Panc1 (cell line): ENCODE results near the gene GPA33. TPM values are rescaled to one million over a fixed set of nuclear protein-coding genes. Genes with fewer than 3 reads are reported as not detected.
A peak's percentile ranks its signal among the peaks of the same experiment; 100 is the strongest.

Source experiments
- ATAC-seq: fragments of 200-7000 bp; cut with Tn5 transposase; 2 replicates; pipeline ENCODE4 v1.9.1; 2020; ENCODE audit warnings: mild to moderate bottlenecking, moderate library complexity
- BruUV-seq: library from RNA; stranded (reverse); fragments of 400-500 nt; replicated peaks from 2 replicates; lab custom pipeline; 2021; lab: Mats Ljungman, UMichigan
- CTCF ChIA-PET: fragments of 300-600 bp; sonication (Branson Sonifier 250); formaldehyde crosslinking; loops from one replicate; lab custom pipeline; 2022; ENCODE audit warnings: antibody characterized with exemption; lab: Charles Lee
- POLR2A ChIA-PET: fragments of 300-600 bp; sonication (Branson Sonifier 250); formaldehyde crosslinking; loops from one replicate; lab custom pipeline; 2022; ENCODE audit warnings: antibody characterized with exemption; lab: Charles Lee
- DNase-seq: peaks from one replicate; pipeline ENCODE4 v3.0.0-alpha.2; 2010; ENCODE audit warnings: low read depth, low spot score
- H3K27ac ChIP-seq: 2 replicates; pipeline ENCODE4 v1.5.1; 2011; ENCODE audit warnings: mild to moderate bottlenecking, low read length, inconsistent platforms
- H3K27me3 ChIP-seq: fragments of 200-500 bp; sonication (Bioruptor generic); 2 replicates; pipeline ENCODE4 v1.6.0; 2014; ENCODE audit warnings: low read length, inconsistent platforms; ENCODE audit not compliant: control insufficient read depth, insufficient read depth
- H3K36me3 ChIP-seq: fragments of 200-500 bp; sonication (Bioruptor generic); 2 replicates; pipeline ENCODE4 v1.5.1; 2014; ENCODE audit warnings: inconsistent platforms, mild to moderate bottlenecking, low read length, moderate library complexity; ENCODE audit not compliant: control insufficient read depth, insufficient read depth
- H3K4me1 ChIP-seq: 2 replicates; pipeline ENCODE4 v1.5.1; 2011; ENCODE audit warnings: inconsistent platforms, mild to moderate bottlenecking, low read length, moderate library complexity; ENCODE audit not compliant: control insufficient read depth, insufficient read depth
- H3K4me3 ChIP-seq, 2 experiments: 2 replicates each; pipeline ENCODE4 v1.5.1; 2011 to 2012; ENCODE audit warnings: low read depth in 2 of 2, low read length in 2 of 2, mild to moderate bottlenecking in 2 of 2, inconsistent platforms in 1 of 2, moderate library complexity in 1 of 2
- H3K9me3 ChIP-seq: fragments of 200-500 bp; sonication (Bioruptor generic); 2 replicates; pipeline ENCODE4 v1.5.1; 2014; ENCODE audit warnings: low read depth, mild to moderate bottlenecking, inconsistent platforms, low read length, moderate library complexity; ENCODE audit not compliant: control insufficient read depth, insufficient read depth
- CTCF ChIP-seq: fragments of 450-650 bp; IDR thresholded peaks from 2 replicates; pipeline ENCODE4 v1.5.1; 2017; ENCODE audit warnings: mild to moderate bottlenecking
- POLR2AphosphoS5 ChIP-seq: IDR thresholded peaks from 2 replicates; pipeline ENCODE4 v1.6.1; 2012; ENCODE audit warnings: mild to moderate bottlenecking, low read depth, low read length, moderate library complexity
- REST ChIP-seq, 2 experiments: IDR thresholded peaks; 2 replicates each; pipeline ENCODE4 v1.6.1; 2011 to 2012; ENCODE audit warnings: low read depth in 2 of 2, control low read depth in 1 of 2, low read length in 1 of 2, mild to moderate bottlenecking in 1 of 2, moderate library complexity in 1 of 2; ENCODE audit not compliant: insufficient read depth in 1 of 2
- SIN3A ChIP-seq: IDR thresholded peaks from 2 replicates; pipeline ENCODE4 v1.6.1; 2012; ENCODE audit warnings: low read depth, mild to moderate bottlenecking, low read length, moderate library complexity, borderline replicate concordance; ENCODE audit not compliant: insufficient read depth
- TCF7L2 ChIP-seq: IDR thresholded peaks from 2 replicates; pipeline ENCODE4 v1.6.1; 2011; ENCODE audit warnings: mild to moderate bottlenecking, low read depth, low read length, inconsistent platforms
- in situ Hi-C: cut with HindIII; loops from 2 replicates; pipeline ENCODE4 v1.10.0; 2016; ENCODE audit warnings: low sequenced_read_pairs, low pct_unique_long_range_greater_than_20kb
- intact Hi-C: fragments of 100-400 bp; cut with micrococcal nuclease; formaldehyde crosslinking; loops from one replicate; pipeline ENCODE4 v1.10.0; 2022; ENCODE audit not compliant: unreplicated experiment
- total RNA-seq: library from RNA; stranded (reverse); gene quantifications from one replicate; pipeline ENCODE4 v1.2.1, GENCODE V29; 2021; ENCODE audit not compliant: unreplicated experiment

The GPA33 gene
- total RNA-seq, 1 experiment from 2014 or later = 0.18 TPM

- ChIA-PET CTCF (no interaction called here), POLR2A (no interaction called here)
- Histone ChIP-seq H3K4me1 (no peaks in the 10 kb centered on the region), H3K27me3 (peaks cover 27% of the 10 kb centered on the region), H3K27ac (no peak overlapping the region), H3K36me3 (no peaks in the 10 kb centered on the region), H3K4me3 (no peak overlapping the region), H3K9me3 (no peaks in the 10 kb centered on the region)
- intact Hi-C loops (no loop called here), in situ Hi-C loops (no loop called here)
- no peak for TF ChIP-seq REST (IDR thresholded peaks at IDR 0.05; ENCODE audit: insufficient read depth in 1 of 2, low read depth in 2 of 2, low read length in 1 of 2)
- TF ChIP-seq SIN3A = no peak
- no peak for TF ChIP-seq POLR2AphosphoS5
- no TSS peak for BruUV-seq
- ATAC-seq (no peak), DNase-seq (no peak)
These were observed 40.8 kb upstream of the GPA33 start for GRCh38 chr1:167130829-167131510.

- no peaks in the 10 kb centered on the region for H3K9me3 ChIP-seq
- intact Hi-C loops (loop anchor here (2.0 kb wide), 1 partner anchor 62 kb away; no protein-coding TSS in a partner anchor), in situ Hi-C loops (no loop called here)
- DNase-seq = no peak
- ATAC-seq = 0 out of 2 replicates have a peak, but pooled peaks have one; percentile 48
- TF ChIP-seq TCF7L2 (no peak), CTCF (0 out of 2 replicates have a peak, but pooled peaks have one; percentile 18)
- H3K27me3 ChIP-seq = peaks cover 28% of the 10 kb centered on the region
- ChIA-PET CTCF (interaction anchor here (0.6 kb wide), 1 partner anchor 37 kb away, joined by 3 read pairs; no protein-coding TSS in a partner anchor), POLR2A (no interaction called here)
- H3K4me1 ChIP-seq = no peaks in the 10 kb centered on the region
- no peaks in the 10 kb centered on the region for H3K36me3 ChIP-seq
- no peak overlapping the region for H3K4me3 ChIP-seq
- H3K27ac ChIP-seq = no peak overlapping the region
- no TSS peak for BruUV-seq
These were observed 38.4 kb upstream of the GPA33 start for GRCh38 chr1:167128261-167129227.
